ENCODE measurements around the gene ANKRD40CL. TPM values are rescaled to one million over a fixed set of nuclear protein-coding genes. Genes with fewer than 3 reads are reported as not detected.

Gene ANKRD40CL
- total and polyA plus RNA-seq, 2 experiments from 2014 or later: not detected

- H3K27ac ChIP-seq: no peak overlapping the region
- no peaks in the 10 kb centered on the region for H3K4me1 ChIP-seq (ENCODE audit: insufficient read depth)
- no peaks in the 10 kb centered on the region for H3K36me3 ChIP-seq (ENCODE audit: low read depth)
- H3F3A ChIP-seq (ENCODE audit: insufficient read depth): no peaks in the 10 kb centered on the region
- no peaks in the 10 kb centered on the region for H3K9me3 ChIP-seq (ENCODE audit: low read depth)
- no peak overlapping the region for H3K4me2 ChIP-seq (ENCODE audit: unreplicated experiment)
- H3K4me3 ChIP-seq: no peak overlapping the region
- 75% methylated on average over 18 to 19 of the region's 19 CpGs for WGBS, 2 experiments (ENCODE audit: low coverage in 1 of 2, low lambda C conversion rate in 2 of 2, missing lambda C conversion rate in 2 of 2)
- H3K79me2 ChIP-seq (ENCODE audit: insufficient read depth): no peaks in the 10 kb centered on the region
- no peaks in the 10 kb centered on the region for H4K20me1 ChIP-seq (ENCODE audit: insufficient read depth)
- no peak overlapping the region for H3K9ac ChIP-seq
- no peak overlapping the region for H2AFZ ChIP-seq
- TF ChIP-seq EZH2phosphoT487 (IDR thresholded peaks at IDR 0.05; ENCODE audit: insufficient read depth, low read depth) (no peak), EZH2 (IDR thresholded peaks at IDR 0.05; ENCODE audit: insufficient read depth, poor library complexity, severe bottlenecking) (no peak)
- DNase-seq: no peak
- no peaks in the 10 kb centered on the region for H3K9me2 ChIP-seq (ENCODE audit: insufficient read depth)
- in situ Hi-C loops (cut with MboI): no loop called here
- H3K27me3 ChIP-seq (replicated peaks; ENCODE audit: insufficient read depth): no peaks in the 10 kb centered on the region
These were observed 31.3 kb upstream of the ANKRD40CL start for GRCh38 chr17:50798424-50799288.

GRCh38 chr17:50797135-50797810 lies 30.0 kb upstream of the ANKRD40CL start:
- 70 to 72% methylated on average over 11 of the region's 11 CpGs for WGBS, 2 experiments (ENCODE audit: low coverage in 1 of 2, low lambda C conversion rate in 2 of 2, missing lambda C conversion rate in 2 of 2)
- in situ Hi-C loops (cut with MboI): no loop called here
- no peaks in the 10 kb centered on the region for H3K4me1 ChIP-seq (ENCODE audit: insufficient read depth)
- TF ChIP-seq EZH2 (IDR thresholded peaks at IDR 0.05; ENCODE audit: insufficient read depth, poor library complexity, severe bottlenecking): no peak
- no peak for TF ChIP-seq EZH2phosphoT487 (IDR thresholded peaks at IDR 0.05; ENCODE audit: insufficient read depth, low read depth)
- no peaks in the 10 kb centered on the region for H4K20me1 ChIP-seq (ENCODE audit: insufficient read depth)
- no peak overlapping the region for H3K4me2 ChIP-seq (ENCODE audit: unreplicated experiment)
- H3K79me2 ChIP-seq (ENCODE audit: insufficient read depth): no peaks in the 10 kb centered on the region
- DNase-seq: no peak
- no peaks in the 10 kb centered on the region for H3K9me2 ChIP-seq (ENCODE audit: insufficient read depth)
- H3F3A ChIP-seq (ENCODE audit: insufficient read depth): no peaks in the 10 kb centered on the region
- H3K9ac ChIP-seq: no peak overlapping the region
- H3K4me3 ChIP-seq: no peak overlapping the region
- H3K27me3 ChIP-seq (replicated peaks; ENCODE audit: insufficient read depth): no peaks in the 10 kb centered on the region
- no peak overlapping the region for H3K27ac ChIP-seq
- no peak overlapping the region for H2AFZ ChIP-seq
- no peaks in the 10 kb centered on the region for H3K36me3 ChIP-seq (ENCODE audit: low read depth)
- no peaks in the 10 kb centered on the region for H3K9me3 ChIP-seq (ENCODE audit: low read depth)

- no peaks in the 10 kb centered on the region for H3F3A ChIP-seq (ENCODE audit: insufficient read depth)
- H3K9me3 ChIP-seq (ENCODE audit: low read depth): no peaks in the 10 kb centered on the region
- H3K27ac ChIP-seq: no peak overlapping the region
- H4K20me1 ChIP-seq (ENCODE audit: insufficient read depth): no peaks in the 10 kb centered on the region
- no peak overlapping the region for H3K9ac ChIP-seq
- no peaks in the 10 kb centered on the region for H3K9me2 ChIP-seq (ENCODE audit: insufficient read depth)
- H3K4me1 ChIP-seq (ENCODE audit: insufficient read depth): no peaks in the 10 kb centered on the region
- no peak for TF ChIP-seq EZH2 (IDR thresholded peaks at IDR 0.05; ENCODE audit: insufficient read depth, poor library complexity, severe bottlenecking)
- no peak for TF ChIP-seq EZH2phosphoT487 (IDR thresholded peaks at IDR 0.05; ENCODE audit: insufficient read depth, low read depth)
- DNase-seq: no peak
- in situ Hi-C loops (cut with MboI): no loop called here
- 81 to 84% methylated on average over 6 of the region's 6 CpGs for whole genome bisulfite sequencing, 2 experiments (ENCODE audit: low coverage in 1 of 2, low lambda C conversion rate in 2 of 2, missing lambda C conversion rate in 2 of 2)
- H3K36me3 ChIP-seq (ENCODE audit: low read depth): no peaks in the 10 kb centered on the region
- H3K4me3 ChIP-seq: no peak overlapping the region
- H3K27me3 ChIP-seq (replicated peaks; ENCODE audit: insufficient read depth): no peaks in the 10 kb centered on the region
- H2AFZ ChIP-seq: no peak overlapping the region
- H3K79me2 ChIP-seq (ENCODE audit: insufficient read depth): no peaks in the 10 kb centered on the region
- H3K4me2 ChIP-seq (ENCODE audit: unreplicated experiment): no peak overlapping the region
These were observed 27.0 kb upstream of the ANKRD40CL start for GRCh38 chr17:50794361-50794760.

GRCh38 chr17:50793007-50793406 lies 25.7 kb upstream of the ANKRD40CL start:
- DNase-seq: no peak
- Histone ChIP-seq H3K9me3 (ENCODE audit: low read depth) (no peaks in the 10 kb centered on the region), H3K4me3 (no peak overlapping the region), H3K27me3 (replicated peaks; ENCODE audit: insufficient read depth) (no peaks in the 10 kb centered on the region), H3K9me2 (ENCODE audit: insufficient read depth) (no peaks in the 10 kb centered on the region), H2AFZ (no peak overlapping the region), H3K27ac (no peak overlapping the region), H3K79me2 (ENCODE audit: insufficient read depth) (no peaks in the 10 kb centered on the region), H3K4me2 (ENCODE audit: unreplicated experiment) (no peak overlapping the region), H3K9ac (no peak overlapping the region), H3F3A (ENCODE audit: insufficient read depth) (no peaks in the 10 kb centered on the region), H4K20me1 (ENCODE audit: insufficient read depth) (no peaks in the 10 kb centered on the region), H3K36me3 (ENCODE audit: low read depth) (no peaks in the 10 kb centered on the region), H3K4me1 (ENCODE audit: insufficient read depth) (no peaks in the 10 kb centered on the region)
- 88 to 91% methylated on average over 8 of the region's 8 CpGs for WGBS, 2 experiments (ENCODE audit: low coverage in 1 of 2, low lambda C conversion rate in 2 of 2, missing lambda C conversion rate in 2 of 2)
- TF ChIP-seq EZH2phosphoT487 (IDR thresholded peaks at IDR 0.05; ENCODE audit: insufficient read depth, low read depth): no peak
- TF ChIP-seq EZH2 (IDR thresholded peaks at IDR 0.05; ENCODE audit: insufficient read depth, poor library complexity, severe bottlenecking): no peak
- in situ Hi-C loops (cut with MboI): no loop called here
